H9 (cell line): ENCODE measurements around the gene MBL2. TPM values are rescaled to one million over a fixed set of nuclear protein-coding genes. Genes with fewer than 3 reads are reported as not detected.

ENCODE experiments used
- DNase-seq: peaks from one replicate; pipeline ENCODE4 v3.0.0-alpha.2; 2017
- H2AFZ ChIP-seq: one replicate; pipeline ENCODE4 v1.6.1; 2013; ENCODE audit warnings: mild to moderate bottlenecking, low read length, control low read depth, moderate library complexity
- H2AK5ac ChIP-seq: 2 replicates; pipeline ENCODE4 v1.6.1; 2013; ENCODE audit warnings: low read length, control low read depth, mixed read lengths; ENCODE audit not compliant: insufficient read length
- H2BK120ac ChIP-seq: one replicate; pipeline ENCODE4 v1.6.1; 2013; ENCODE audit warnings: low read depth, mild to moderate bottlenecking, low read length, control low read depth, inconsistent platforms; ENCODE audit not compliant: poor library complexity, severe bottlenecking
- H2BK12ac ChIP-seq: 2 replicates; pipeline ENCODE4 v1.6.1; 2013; ENCODE audit warnings: low read length, control low read depth, mixed read lengths, low read depth; ENCODE audit not compliant: insufficient read length
- H2BK15ac ChIP-seq: 2 replicates; pipeline ENCODE4 v1.6.1; 2013; ENCODE audit warnings: low read depth, low read length, control low read depth
- H2BK20ac ChIP-seq: one replicate; pipeline ENCODE4 v1.6.1; 2013; ENCODE audit warnings: low read depth, mild to moderate bottlenecking, low read length, control low read depth, inconsistent platforms; ENCODE audit not compliant: poor library complexity, severe bottlenecking
- H2BK5ac ChIP-seq: 2 replicates; pipeline ENCODE4 v1.6.1; 2013; ENCODE audit warnings: low read length, control low read depth, mixed read lengths; ENCODE audit not compliant: insufficient read length
- H3K14ac ChIP-seq: 2 replicates; pipeline ENCODE4 v1.6.1; 2013; ENCODE audit warnings: low read length, control low read depth; ENCODE audit not compliant: insufficient read depth
- H3K18ac ChIP-seq: 2 replicates; pipeline ENCODE4 v1.6.1; 2013; ENCODE audit warnings: low read depth, mild to moderate bottlenecking, mixed read lengths, low read length, control low read depth; ENCODE audit not compliant: insufficient read length
- H3K23ac ChIP-seq: 2 replicates; pipeline ENCODE4 v1.6.1; 2013; ENCODE audit warnings: low read length, control low read depth, mixed read lengths, low read depth; ENCODE audit not compliant: insufficient read length
- H3K23me2 ChIP-seq: 2 replicates; pipeline ENCODE4 v1.6.1; 2013; ENCODE audit warnings: low read depth, mild to moderate bottlenecking, mixed read lengths, low read length, control low read depth; ENCODE audit not compliant: insufficient read length, poor library complexity, severe bottlenecking
- H3K27ac ChIP-seq: 2 replicates; pipeline ENCODE4 v1.5.1; 2013; ENCODE audit warnings: low read length, control low read depth, mixed read lengths, low read depth; ENCODE audit not compliant: insufficient read length
- H3K27me3 ChIP-seq: 2 replicates; pipeline ENCODE4 v1.6.1; 2013; ENCODE audit warnings: low read length, control low read depth, inconsistent platforms; ENCODE audit not compliant: insufficient read depth
- H3K4ac ChIP-seq: 2 replicates; pipeline ENCODE4 v1.6.1; 2013; ENCODE audit warnings: low read depth, mild to moderate bottlenecking, control low read depth, inconsistent platforms, low read length, moderate library complexity
- H3K4me1 ChIP-seq: 2 replicates; pipeline ENCODE4 v1.6.1; 2013; ENCODE audit warnings: low read length, control low read depth, inconsistent platforms; ENCODE audit not compliant: insufficient read depth
- H3K4me2 ChIP-seq: 2 replicates; pipeline ENCODE4 v1.6.1; 2013; ENCODE audit warnings: low read length, control low read depth, mixed read lengths; ENCODE audit not compliant: insufficient read length, insufficient read depth
- H3K56ac ChIP-seq: 2 replicates; pipeline ENCODE4 v1.6.1; 2013; ENCODE audit warnings: low read depth, mild to moderate bottlenecking, mixed read lengths, low read length, control low read depth; ENCODE audit not compliant: insufficient read length
- H3K79me1 ChIP-seq: 2 replicates; pipeline ENCODE4 v1.6.1; 2013; ENCODE audit warnings: low read depth, mild to moderate bottlenecking, moderate library complexity, low read length, control low read depth, inconsistent platforms; ENCODE audit not compliant: insufficient read depth, poor library complexity, severe bottlenecking
- H3K79me2 ChIP-seq: 2 replicates; pipeline ENCODE4 v1.6.1; 2013; ENCODE audit warnings: low read length, control low read depth, inconsistent platforms; ENCODE audit not compliant: insufficient read depth
- H3K9ac ChIP-seq: 2 replicates; pipeline ENCODE4 v1.6.1; 2013; ENCODE audit warnings: low read length, control low read depth, mixed read lengths; ENCODE audit not compliant: insufficient read length; ENCODE audit errors: extremely low read depth
- H3K9me3 ChIP-seq: one replicate; pipeline ENCODE4 v1.6.1; 2013; ENCODE audit warnings: low read depth, low read length, inconsistent platforms; ENCODE audit not compliant: control insufficient read depth
- H3T11ph ChIP-seq: one replicate; pipeline ENCODE4 v1.6.1; 2013; ENCODE audit warnings: mild to moderate bottlenecking, low read length, control low read depth, inconsistent platforms
- H4K20me1 ChIP-seq: one replicate; pipeline ENCODE4 v1.6.1; 2013; ENCODE audit not compliant: control insufficient read depth, insufficient read length, insufficient read depth
- H4K5ac ChIP-seq: 2 replicates; pipeline ENCODE4 v1.6.1; 2013; ENCODE audit warnings: low read depth, mild to moderate bottlenecking, mixed read lengths, low read length, control low read depth; ENCODE audit not compliant: insufficient read length
- H4K8ac ChIP-seq: replicated peaks from 2 replicates; pipeline ENCODE4 v1.6.1; 2013; ENCODE audit warnings: low read length, control low read depth, mixed read lengths, low read depth; ENCODE audit not compliant: insufficient read length
- H4K91ac ChIP-seq: 2 replicates; pipeline ENCODE4 v1.6.1; 2013; ENCODE audit warnings: low read depth, mild to moderate bottlenecking, moderate library complexity, mixed read lengths, low read length, control low read depth; ENCODE audit not compliant: insufficient read length
- H3K27ac Mint-ChIP-seq, 3 experiments: 2 replicates in 2 of 3; 3 replicates in 1 of 3; pipeline ENCODE4 v1.8.0; 2020 to 2021; ENCODE audit warnings: mixed read lengths in 3 of 3, mild to moderate bottlenecking in 1 of 3, moderate library complexity in 1 of 3
- H3K27me3 Mint-ChIP-seq: 2 replicates; pipeline ENCODE4 v1.8.0; 2021; ENCODE audit warnings: low read depth, mild to moderate bottlenecking, moderate library complexity, mixed read lengths
- H3K36me3 Mint-ChIP-seq, 3 experiments: 2 replicates in 2 of 3; 3 replicates in 1 of 3; pipeline ENCODE4 v1.8.0; 2020 to 2021; ENCODE audit warnings: low read depth in 3 of 3, mixed read lengths in 3 of 3; ENCODE audit not compliant: insufficient read depth in 1 of 3
- H3K4me1 Mint-ChIP-seq, 2 experiments: 2 replicates each; pipeline ENCODE4 v1.8.0; 2020; ENCODE audit warnings: mixed read lengths in 2 of 2
- H3K4me3 Mint-ChIP-seq, 2 experiments: 2 replicates in 1 of 2; 3 replicates in 1 of 2; pipeline ENCODE4 v1.8.0; 2020 to 2021; ENCODE audit warnings: mild to moderate bottlenecking in 2 of 2, mixed read lengths in 2 of 2, moderate library complexity in 1 of 2
- H3K9me3 Mint-ChIP-seq, 2 experiments: 2 replicates in 1 of 2; 3 replicates in 1 of 2; pipeline ENCODE4 v1.8.0; 2020; ENCODE audit warnings: mild to moderate bottlenecking in 2 of 2, mixed read lengths in 2 of 2, moderate library complexity in 1 of 2
- WGBS: extraction: QIAGEN DNeasy Blood & Tissue Kit; methylation state at CpG from one replicate; pipeline ENCODE4 v1.1.7; 2013; ENCODE audit warnings: missing lambda C conversion rate, low lambda C conversion rate, mixed read lengths; ENCODE audit not compliant: insufficient read length; ENCODE audit errors: extremely low coverage; 5-methylcytosine and 5-hydroxymethylcytosine counted together
- total RNA-seq: library from RNA; stranded (reverse); gene quantifications from 2 replicates; pipeline ENCODE4 v1.2.1, GENCODE V29; 2021
- TF ChIP-seq, protein P1 (sequence below): fragments of 200-600 bp; sonication (generic); conservative IDR thresholded peaks from 3 replicates; pipeline ENCODE4 v1.8.0; 2021; ENCODE audit warnings: antibody characterized with exemption, mild to moderate bottlenecking

Gene MBL2
- total RNA-seq, 1 experiment from 2014 or later: not detected

DNA sequence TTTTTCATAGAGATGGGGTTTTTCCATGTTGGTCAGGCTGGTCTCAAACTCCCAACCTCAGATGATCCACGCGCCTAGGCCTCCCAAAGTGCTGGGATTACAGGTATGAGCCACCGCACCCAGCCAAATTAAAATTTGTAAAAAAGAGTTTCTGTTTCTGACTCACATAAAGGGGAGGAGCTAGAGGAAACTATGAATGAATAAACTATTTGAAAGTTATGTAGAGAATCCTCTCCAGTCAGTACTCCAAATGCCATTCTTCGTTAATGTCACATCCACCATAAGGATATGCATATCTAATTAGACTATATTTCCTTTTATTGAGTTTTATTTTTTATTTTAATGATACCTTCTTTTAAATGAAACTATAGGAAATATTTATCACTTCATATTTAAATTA is 52.6 kb downstream of the MBL2 start:
- no peak overlapping the region for H3K18ac ChIP-seq
- H4K91ac ChIP-seq: no peak overlapping the region
- H2AK5ac ChIP-seq: no peak overlapping the region
- H4K20me1 ChIP-seq: no peaks in the 10 kb centered on the region
- H4K8ac ChIP-seq: no peak overlapping the region
- Mint-ChIP-seq H3K36me3 (no peaks in the 10 kb centered on the region; a peak in 1 of 7 replicates), H3K4me1 (no peaks in the 10 kb centered on the region; a peak in 1 of 4 replicates), H3K27ac (no peak overlapping the region), H3K27me3 (no peaks in the 10 kb centered on the region), H3K4me3 (no peak overlapping the region), H3K9me3 (peaks cover 0 to 3% of the 10 kb centered on the region in 2 experiments; a peak in 4 of 5 replicates)
- H3K79me1 ChIP-seq: no peaks in the 10 kb centered on the region
- H2BK20ac ChIP-seq: no peak overlapping the region
- no peaks in the 10 kb centered on the region for H3K27me3 ChIP-seq
- H2BK15ac ChIP-seq: no peak overlapping the region
- H3K14ac ChIP-seq: no peak overlapping the region
- H4K5ac ChIP-seq: no peak overlapping the region
- no peak overlapping the region for H3K23ac ChIP-seq
- no CpG with 5 or more reads among the region's 4 CpGs for WGBS
- no peak overlapping the region for H3K9ac ChIP-seq
- H3K4ac ChIP-seq: no peak overlapping the region
- no peak overlapping the region for H3T11ph ChIP-seq
- no peak overlapping the region for H2AFZ ChIP-seq
- H2BK120ac ChIP-seq: no peak overlapping the region
- H3K4me1 ChIP-seq: no peaks in the 10 kb centered on the region
- H3K27ac ChIP-seq: no peak overlapping the region
- no peaks in the 10 kb centered on the region for H3K9me3 ChIP-seq
- no peak overlapping the region for H2BK5ac ChIP-seq
- DNase-seq: no peak
- no peaks in the 10 kb centered on the region for H3K79me2 ChIP-seq
- no peak overlapping the region for H2BK12ac ChIP-seq
- no peaks in the 10 kb centered on the region for H3K23me2 ChIP-seq
- no peak overlapping the region for H3K56ac ChIP-seq
- no peak overlapping the region for H3K4me2 ChIP-seq
- TF ChIP-seq, protein P1, sequence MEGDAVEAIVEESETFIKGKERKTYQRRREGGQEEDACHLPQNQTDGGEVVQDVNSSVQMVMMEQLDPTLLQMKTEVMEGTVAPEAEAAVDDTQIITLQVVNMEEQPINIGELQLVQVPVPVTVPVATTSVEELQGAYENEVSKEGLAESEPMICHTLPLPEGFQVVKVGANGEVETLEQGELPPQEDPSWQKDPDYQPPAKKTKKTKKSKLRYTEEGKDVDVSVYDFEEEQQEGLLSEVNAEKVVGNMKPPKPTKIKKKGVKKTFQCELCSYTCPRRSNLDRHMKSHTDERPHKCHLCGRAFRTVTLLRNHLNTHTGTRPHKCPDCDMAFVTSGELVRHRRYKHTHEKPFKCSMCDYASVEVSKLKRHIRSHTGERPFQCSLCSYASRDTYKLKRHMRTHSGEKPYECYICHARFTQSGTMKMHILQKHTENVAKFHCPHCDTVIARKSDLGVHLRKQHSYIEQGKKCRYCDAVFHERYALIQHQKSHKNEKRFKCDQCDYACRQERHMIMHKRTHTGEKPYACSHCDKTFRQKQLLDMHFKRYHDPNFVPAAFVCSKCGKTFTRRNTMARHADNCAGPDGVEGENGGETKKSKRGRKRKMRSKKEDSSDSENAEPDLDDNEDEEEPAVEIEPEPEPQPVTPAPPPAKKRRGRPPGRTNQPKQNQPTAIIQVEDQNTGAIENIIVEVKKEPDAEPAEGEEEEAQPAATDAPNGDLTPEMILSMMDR: no peak
